GM06990 (cell line): Measurements from ENCODE around the gene DPEP2NB.
"Not testable (repeated sequence)": the region's sequence is repeated elsewhere in the genome, so short reads cannot be mapped to it uniquely, and the experiment has no call there.

ENCODE experiments used
- DNase-seq: peaks from one replicate; pipeline ENCODE4 v3.0.0-alpha.2; 2011; ENCODE audit not compliant: insufficient read length; ENCODE audit errors: extremely low read depth
- H3K27me3 ChIP-seq: replicated peaks from 2 replicates; pipeline ENCODE4 v1.6.0; 2011; ENCODE audit warnings: low read length; ENCODE audit not compliant: control insufficient read depth, insufficient read depth
- H3K36me3 ChIP-seq: 2 replicates; pipeline ENCODE4 v1.5.1; 2011; ENCODE audit warnings: low read length; ENCODE audit not compliant: control insufficient read depth, insufficient read depth
- H3K4me3 ChIP-seq: replicated peaks from 2 replicates; pipeline ENCODE4 v1.5.1; 2011; ENCODE audit warnings: low read depth, mild to moderate bottlenecking, control low read depth, low read length
- TF ChIP-seq, protein P1 (sequence below): IDR thresholded peaks from 2 replicates; pipeline ENCODE4 v1.5.1; 2011; ENCODE audit warnings: low read length, control low read depth, mild to moderate bottlenecking, inconsistent platforms; ENCODE audit not compliant: insufficient read depth, poor library complexity, severe bottlenecking

DPEP2NB gene

DNA sequence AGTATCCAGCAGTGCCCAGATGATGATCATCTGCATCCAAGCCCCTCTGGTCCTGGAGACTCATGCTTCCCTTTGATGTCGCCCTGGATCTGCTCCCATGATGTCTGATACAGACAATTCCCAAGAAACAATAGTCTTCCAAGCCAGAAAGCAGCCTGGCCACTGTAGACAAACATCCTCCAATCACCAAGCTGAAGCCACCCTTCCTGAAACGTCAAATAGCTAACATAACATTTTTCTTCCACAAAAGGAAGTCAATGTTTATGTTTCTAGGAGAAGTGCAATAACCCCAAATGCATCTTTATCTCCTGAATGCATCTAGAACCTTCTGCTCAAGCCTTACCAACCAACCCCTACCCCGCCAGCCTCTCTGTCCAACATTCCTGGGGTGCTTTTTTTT, 15.3 kb downstream of the DPEP2NB start:
- no peak overlapping the region for H3K4me3 ChIP-seq
- no peaks in the 10 kb centered on the region for H3K36me3 ChIP-seq
- H3K27me3 ChIP-seq, result no peaks in the 10 kb centered on the region
- TF ChIP-seq, protein P1, sequence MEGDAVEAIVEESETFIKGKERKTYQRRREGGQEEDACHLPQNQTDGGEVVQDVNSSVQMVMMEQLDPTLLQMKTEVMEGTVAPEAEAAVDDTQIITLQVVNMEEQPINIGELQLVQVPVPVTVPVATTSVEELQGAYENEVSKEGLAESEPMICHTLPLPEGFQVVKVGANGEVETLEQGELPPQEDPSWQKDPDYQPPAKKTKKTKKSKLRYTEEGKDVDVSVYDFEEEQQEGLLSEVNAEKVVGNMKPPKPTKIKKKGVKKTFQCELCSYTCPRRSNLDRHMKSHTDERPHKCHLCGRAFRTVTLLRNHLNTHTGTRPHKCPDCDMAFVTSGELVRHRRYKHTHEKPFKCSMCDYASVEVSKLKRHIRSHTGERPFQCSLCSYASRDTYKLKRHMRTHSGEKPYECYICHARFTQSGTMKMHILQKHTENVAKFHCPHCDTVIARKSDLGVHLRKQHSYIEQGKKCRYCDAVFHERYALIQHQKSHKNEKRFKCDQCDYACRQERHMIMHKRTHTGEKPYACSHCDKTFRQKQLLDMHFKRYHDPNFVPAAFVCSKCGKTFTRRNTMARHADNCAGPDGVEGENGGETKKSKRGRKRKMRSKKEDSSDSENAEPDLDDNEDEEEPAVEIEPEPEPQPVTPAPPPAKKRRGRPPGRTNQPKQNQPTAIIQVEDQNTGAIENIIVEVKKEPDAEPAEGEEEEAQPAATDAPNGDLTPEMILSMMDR, result no peak
- DNase-seq, result no peak

DNA sequence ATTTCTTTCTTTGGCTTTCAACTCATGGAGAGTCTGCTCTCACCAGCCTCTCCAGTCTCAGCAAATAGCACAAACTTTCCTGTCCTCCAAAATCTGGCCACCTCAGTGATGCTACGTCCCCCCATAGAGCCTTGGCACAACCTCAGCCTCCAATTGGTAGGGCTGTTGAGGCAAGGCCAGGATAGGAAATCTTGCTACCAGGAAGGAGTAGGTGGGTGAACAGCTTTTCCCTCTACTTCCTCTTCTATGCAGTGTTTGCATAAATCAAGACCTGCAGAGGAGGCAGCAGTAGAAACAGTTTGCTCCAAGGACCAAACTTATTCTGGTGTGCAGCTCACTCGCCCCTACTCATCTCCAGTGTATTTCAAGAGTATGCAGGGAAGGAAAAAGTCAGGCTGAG, 15.7 kb downstream of the DPEP2NB start:
- H3K4me3 ChIP-seq, result no peak overlapping the region
- no peaks in the 10 kb centered on the region for H3K27me3 ChIP-seq
- H3K36me3 ChIP-seq, result no peaks in the 10 kb centered on the region
- DNase-seq, result no peak
- TF ChIP-seq, protein P1, result no peak

DNA sequence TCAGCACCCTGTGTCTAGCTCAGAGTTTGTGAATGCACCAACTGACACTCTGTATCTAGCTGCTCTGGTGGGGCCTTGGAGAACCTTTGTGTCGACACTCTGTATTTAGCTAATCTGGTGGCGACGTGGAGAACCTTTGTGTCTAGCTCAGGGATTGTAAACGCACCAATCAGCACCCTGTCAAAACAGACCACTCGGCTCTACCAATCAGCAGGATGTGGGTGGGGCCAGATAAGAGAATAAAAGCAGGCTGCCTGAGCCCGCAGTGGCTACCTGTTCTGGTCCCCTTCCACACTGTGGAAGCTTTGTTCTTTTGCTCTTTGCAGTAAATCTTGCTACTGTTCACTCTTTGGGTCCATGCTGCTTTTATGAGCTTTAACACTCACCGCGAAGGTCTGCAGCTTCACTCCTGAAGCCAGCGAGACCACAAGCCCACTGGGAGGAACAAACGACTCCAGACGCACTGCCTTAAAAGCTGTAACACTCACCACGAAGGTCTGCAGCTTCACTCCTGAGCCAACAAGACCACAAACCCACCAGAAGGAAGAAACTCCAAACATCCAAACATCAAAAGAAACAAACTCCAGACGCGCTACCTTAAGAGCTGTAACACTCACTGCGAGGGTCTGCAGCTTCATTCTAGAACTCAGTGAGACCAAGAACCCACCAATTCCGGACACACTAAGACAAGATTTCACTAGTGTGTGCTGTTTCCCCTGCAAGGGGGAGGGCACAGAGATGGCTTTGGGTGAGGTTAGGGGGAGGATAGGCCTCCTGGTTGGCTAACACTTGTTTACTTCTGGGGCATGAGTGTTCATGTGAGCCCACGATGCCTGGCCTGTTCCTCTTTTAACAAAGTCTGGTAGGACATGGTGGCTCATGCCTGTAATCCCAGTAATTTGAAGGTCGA, 16.7 kb downstream of the DPEP2NB start, which contains the start of gene DPEP2:
DPEP2 (minus strand) TSS at position 706 of the 910 bp plus-strand sequence. CDS start 6,272 bp downstream, outside the sequence.
- not testable (repeated sequence) for H3K27me3 ChIP-seq, DNase-seq, H3K36me3 ChIP-seq, H3K4me3 ChIP-seq

DNA sequence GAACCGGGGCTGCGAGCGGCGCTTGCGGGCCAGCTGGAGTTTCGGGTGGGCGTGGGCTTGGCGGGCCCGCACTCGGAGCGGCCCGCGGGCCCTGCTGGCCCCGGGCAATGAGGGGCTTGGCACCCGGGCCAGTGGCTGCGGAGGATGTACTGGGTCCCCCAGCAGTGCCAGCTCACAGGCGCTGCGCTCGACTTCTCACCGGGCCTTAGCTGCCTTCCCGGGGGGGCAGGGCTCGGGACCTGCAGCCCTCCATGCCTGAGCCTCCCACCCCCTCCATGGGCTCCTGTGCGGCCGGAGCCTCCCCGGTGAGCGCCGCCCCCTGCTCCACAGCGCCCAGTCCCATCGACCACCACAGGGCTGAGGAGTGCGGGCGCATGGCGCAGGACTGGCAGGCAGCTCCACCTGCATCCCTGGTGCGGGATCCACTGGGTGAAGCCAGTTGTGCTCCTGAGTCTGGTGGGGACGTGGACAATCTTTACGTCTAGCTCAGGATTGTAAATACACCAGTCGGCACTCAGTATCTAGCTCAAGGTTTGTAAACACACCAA, 17.4 kb downstream of the DPEP2NB start:
- H3K27me3 ChIP-seq, H3K36me3 ChIP-seq, H3K4me3 ChIP-seq, DNase-seq: not testable (repeated sequence)

DNA sequence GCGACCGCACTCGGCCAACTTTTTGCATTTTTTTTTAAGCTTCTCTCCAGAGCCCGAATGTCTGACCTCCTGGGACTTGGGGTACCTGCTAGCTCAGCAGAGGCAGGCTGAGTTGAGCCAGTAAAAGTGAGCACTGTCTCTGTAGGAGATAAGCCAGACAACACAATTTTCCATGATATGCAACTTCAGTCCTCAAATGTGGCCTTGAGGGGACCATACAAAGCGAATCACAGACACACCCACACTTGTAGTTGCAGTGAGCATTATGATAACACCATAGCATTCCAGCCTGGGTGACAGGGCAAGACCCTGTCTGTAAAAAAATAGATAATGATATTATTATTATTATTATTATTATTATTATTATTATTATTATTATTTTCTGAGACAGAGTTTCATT, 19.0 kb downstream of the DPEP2NB start:
- TF ChIP-seq, protein P1, result no peak
- DNase-seq, result no peak

DNA sequence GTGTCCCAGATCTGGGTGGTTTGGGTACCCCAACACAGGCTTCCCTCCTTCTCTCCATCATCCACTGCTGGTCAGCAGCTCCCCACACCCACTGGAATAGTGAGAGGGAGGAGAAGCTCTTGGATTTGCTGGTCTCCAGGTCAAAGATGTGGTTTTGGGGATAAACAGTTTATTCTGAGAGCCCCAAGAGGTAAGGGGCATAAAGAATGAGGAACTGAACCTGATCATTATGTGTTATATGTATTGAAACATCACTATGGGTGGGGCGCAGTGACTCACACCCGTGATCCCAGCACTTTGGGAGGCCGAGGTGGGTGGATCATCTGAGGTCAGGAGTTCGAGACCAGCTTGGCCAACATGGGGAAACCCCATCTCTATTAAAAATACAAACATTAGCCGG, 20.3 kb downstream of the DPEP2NB start:
- H3K27me3 ChIP-seq, result no peaks in the 10 kb centered on the region
- TF ChIP-seq, protein P1, result no peak
- H3K4me3 ChIP-seq, result no peak overlapping the region
- peak; percentile 47 for DNase-seq
- H3K36me3 ChIP-seq, result no peaks in the 10 kb centered on the region

More for the DNA sequence above, 19.0 kb downstream of the DPEP2NB start:
- H3K36me3 ChIP-seq, result no peaks in the 10 kb centered on the region
- H3K4me3 ChIP-seq, result no peak overlapping the region
- no peaks in the 10 kb centered on the region for H3K27me3 ChIP-seq

DNA sequence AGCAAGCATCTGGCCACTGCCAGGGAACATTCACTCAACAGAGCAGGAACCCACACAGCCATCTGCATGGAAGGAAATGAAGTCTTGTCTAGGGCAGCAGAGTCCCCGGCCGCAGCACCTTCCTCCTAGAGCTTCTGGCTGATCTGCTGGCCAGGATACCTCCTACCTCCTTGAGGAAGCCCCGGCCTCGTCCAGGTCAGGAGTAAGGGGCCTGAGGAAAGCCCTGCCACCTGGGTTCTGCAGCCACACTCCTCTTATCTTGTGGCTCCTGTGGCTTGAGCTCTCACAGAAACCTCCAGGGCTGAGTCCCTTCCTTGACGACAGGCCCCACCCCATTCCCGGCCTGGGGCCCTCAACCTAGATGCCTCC, 21.7 kb downstream of the DPEP2NB start:
- not testable (repeated sequence) for H3K27me3 ChIP-seq, DNase-seq, H3K36me3 ChIP-seq, H3K4me3 ChIP-seq
